NCI-H446 treated with DMSO at 0.1 percent for 48 hours (cell line): ENCODE results near the gene GRAMD4.

Experiments
- DNase-seq: peaks from one replicate; lab custom pipeline; 2025; lab: John Stamatoyannopoulos, UW

GRAMD4 gene

GRCh38 chr22:46656856-46657654, 36.9 kb downstream of the GRAMD4 start:
- DNase-seq, result no peak

- no peak for DNase-seq
Observed at GRCh38 chr22:46657655-46657953, 37.4 kb downstream of the GRAMD4 start.

- DNase-seq, result no peak
Observed at GRCh38 chr22:46657996-46658947, 38.1 kb downstream of the GRAMD4 start.

- no peak for DNase-seq
Observed at GRCh38 chr22:46659059-46659790, 39.0 kb downstream of the GRAMD4 start.

- DNase-seq, result no peak
Observed at GRCh38 chr22:46659791-46660186, 39.6 kb downstream of the GRAMD4 start.

GRCh38 chr22:46660604-46661201, 40.5 kb downstream of the GRAMD4 start:
- peak; percentile 20 for DNase-seq

- DNase-seq, result peak; percentile 37
Observed at GRCh38 chr22:46661221-46661851, 41.1 kb downstream of the GRAMD4 start.

- no peak for DNase-seq
Observed at GRCh38 chr22:46662226-46662625, 42.0 kb downstream of the GRAMD4 start.

- DNase-seq, result no peak
Observed at GRCh38 chr22:46663001-46663400, 42.8 kb downstream of the GRAMD4 start.

- no peak for DNase-seq
Observed at GRCh38 chr22:46663436-46664100, 43.4 kb downstream of the GRAMD4 start.

- no peak for DNase-seq
Observed at GRCh38 chr22:46664301-46664855, 44.2 kb downstream of the GRAMD4 start.

GRCh38 chr22:46665151-46665695, 45.0 kb downstream of the GRAMD4 start:
- no peak for DNase-seq

- no peak for DNase-seq
Observed at GRCh38 chr22:46665751-46666280, 45.6 kb downstream of the GRAMD4 start.

GRCh38 chr22:46666577-46667244, 46.5 kb downstream of the GRAMD4 start:
- DNase-seq, result no peak

GRCh38 chr22:46667245-46667623, 47.0 kb downstream of the GRAMD4 start:
- DNase-seq, result no peak

GRCh38 chr22:46668116-46668515, 47.9 kb downstream of the GRAMD4 start:
- no peak for DNase-seq

GRCh38 chr22:46669201-46669600, 49.0 kb downstream of the GRAMD4 start:
- DNase-seq, result no peak

- DNase-seq, result no peak
Observed at GRCh38 chr22:46671824-46672432, 51.7 kb downstream of the GRAMD4 start.

GRCh38 chr22:46672731-46673130, 52.5 kb downstream of the GRAMD4 start:
- DNase-seq, result no peak
